CD14-positive monocyte (primary cell): ENCODE results near the gene EXOC6B. TPM values are rescaled to one million over a fixed set of nuclear protein-coding genes. Genes with fewer than 3 reads are reported as not detected.

Experiments
- DNase-seq, 3 donors: peaks; one replicate each; pipeline ENCODE4 v3.0.0-alpha.2; 2011 to 2022
- H2AFZ ChIP-seq: 2 replicates; pipeline ENCODE4 v1.6.0; 2012; ENCODE audit warnings: mild to moderate bottlenecking, low read depth, low read length, inconsistent platforms; ENCODE audit not compliant: insufficient read depth, poor library complexity, severe bottlenecking
- H3K27ac ChIP-seq, 2 donors: 1 replicate in 1 of 2; 2 replicates in 1 of 2; pipeline ENCODE4 v1.5.1; 2012 to 2013; ENCODE audit warnings: low read length in 2 of 2, control low read depth in 1 of 2, inconsistent platforms in 1 of 2, low read depth in 1 of 2, mild to moderate bottlenecking in 1 of 2
- H3K27me3 ChIP-seq, 2 donors: one replicate each; pipeline versions ENCODE4 v1.6.0 to v1.6.1; 2011 to 2013; ENCODE audit warnings: low read length in 2 of 2; ENCODE audit not compliant: control insufficient read depth in 2 of 2, insufficient read depth in 2 of 2
- H3K36me3 ChIP-seq, 2 donors: replicated peaks in 1 of 2; 1 replicate in 1 of 2; 2 replicates in 1 of 2; pipeline versions ENCODE4 v1.5.1 to v1.6.1; 2012 to 2013; ENCODE audit warnings: low read length in 2 of 2, control low read depth in 1 of 2, inconsistent platforms in 1 of 2, mild to moderate bottlenecking in 1 of 2; ENCODE audit not compliant: insufficient read depth in 2 of 2, control insufficient read depth in 1 of 2
- H3K4me1 ChIP-seq, 2 donors: 1 replicate in 1 of 2; 2 replicates in 1 of 2; pipeline versions ENCODE4 v1.5.1 to v1.6.1; 2012 to 2013; ENCODE audit warnings: low read length in 2 of 2, control low read depth in 1 of 2, inconsistent platforms in 1 of 2, mild to moderate bottlenecking in 1 of 2, moderate library complexity in 1 of 2; ENCODE audit not compliant: insufficient read depth in 2 of 2, control insufficient read depth in 1 of 2
- H3K4me2 ChIP-seq: replicated peaks from 2 replicates; pipeline ENCODE3; 2012; ENCODE audit warnings: low read length, moderate library complexity, mild to moderate bottlenecking; ENCODE audit not compliant: poor library complexity, severe bottlenecking; ENCODE audit errors: extremely low read depth
- H3K4me3 ChIP-seq, 3 experiments: fragments of 200-600 bp in 1 of 3; sonication (generic) in 1 of 3; replicated peaks in 1 of 3; 1 replicate in 2 of 3; 2 replicates in 1 of 3; pipeline ENCODE4 v1.5.1; 2011 to 2013; ENCODE audit warnings: low read length in 3 of 3, mild to moderate bottlenecking in 3 of 3, control low read depth in 2 of 3, low read depth in 2 of 3, inconsistent platforms in 1 of 3, moderate library complexity in 1 of 3
- H3K79me2 ChIP-seq: 2 replicates; pipeline ENCODE4 v1.6.0; 2012; ENCODE audit warnings: mild to moderate bottlenecking, control low read depth, inconsistent platforms, low read length, moderate library complexity; ENCODE audit not compliant: insufficient read depth
- H3K9ac ChIP-seq: 2 replicates; pipeline ENCODE4 v1.6.0; 2017; ENCODE audit warnings: low read length, mild to moderate bottlenecking; ENCODE audit not compliant: insufficient read depth, poor library complexity, severe bottlenecking
- H3K9me3 ChIP-seq, 2 donors: replicated peaks in 1 of 2; 1 replicate in 1 of 2; 2 replicates in 1 of 2; pipeline versions ENCODE4 v1.5.1 to v1.6.1; 2012 to 2013; ENCODE audit warnings: low read length in 2 of 2, control low read depth in 1 of 2; ENCODE audit not compliant: control insufficient read depth in 1 of 2, insufficient read depth in 1 of 2
- H4K20me1 ChIP-seq: 2 replicates; pipeline ENCODE4 v1.6.0; 2012; ENCODE audit warnings: mild to moderate bottlenecking, low read length, control low read depth, moderate library complexity; ENCODE audit not compliant: insufficient read depth
- H3K27ac Mint-ChIP-seq, 7 donors: one replicate each; pipeline ENCODE4 v1.8.0; 2020; ENCODE audit warnings: mild to moderate bottlenecking in 7 of 7, mixed read lengths in 7 of 7, moderate library complexity in 6 of 7, inconsistent platforms in 2 of 7
- H3K27me3 Mint-ChIP-seq, 3 donors: one replicate each; pipeline ENCODE4 v1.8.0; 2021 to 2022; ENCODE audit warnings: low read depth in 3 of 3, mild to moderate bottlenecking in 3 of 3, mixed read lengths in 3 of 3, moderate library complexity in 3 of 3, inconsistent platforms in 1 of 3
- H3K36me3 Mint-ChIP-seq, 2 donors: one replicate each; pipeline ENCODE4 v1.8.0; 2020; ENCODE audit warnings: mixed read lengths in 2 of 2, inconsistent platforms in 1 of 2, mild to moderate bottlenecking in 1 of 2
- H3K4me1 Mint-ChIP-seq: one replicate; pipeline ENCODE4 v1.8.0; 2020; ENCODE audit warnings: mild to moderate bottlenecking, mixed read lengths
- H3K4me3 Mint-ChIP-seq, 2 donors: one replicate each; pipeline ENCODE4 v1.8.0; 2020; ENCODE audit warnings: mild to moderate bottlenecking in 2 of 2, mixed read lengths in 2 of 2, moderate library complexity in 1 of 2
- H3K9me3 Mint-ChIP-seq, 7 donors: one replicate each; pipeline ENCODE4 v1.8.0; 2020 to 2022; ENCODE audit warnings: mixed read lengths in 7 of 7, mild to moderate bottlenecking in 6 of 7, moderate library complexity in 6 of 7, inconsistent platforms in 2 of 7
- CTCF ChIP-seq: fragments of 200-600 bp; IDR thresholded peaks from one replicate; pipeline ENCODE4 v1.8.0; 2022; ENCODE audit warnings: antibody characterized with exemption, mild to moderate bottlenecking
- WGBS: methylation state at CpG from one replicate; pipeline ENCODE4 v1.1.5; 2013; ENCODE audit warnings: missing lambda C conversion rate; ENCODE audit not compliant: insufficient coverage; 5-methylcytosine and 5-hydroxymethylcytosine counted together
- intact Hi-C, 2 donors: fragments of 100-400 bp; cut with micrococcal nuclease; formaldehyde crosslinking; loops; one replicate each; pipeline versions ENCODE4 v1.15.0 to v1.15.1; 2023
- polyA plus RNA-seq, 3 donors: library from polyadenylated mRNA; depleted of rRNA in 1 of 3; unstranded in 2 of 3; stranded (reverse) in 1 of 3; fragments of 300-500 nt in 2 of 3; fragments of >200 nt in 1 of 3; fragmentation: Illumina TruSeq in 2 of 3; gene quantifications; 1 replicate in 2 of 3; 2 replicates in 1 of 3; pipeline ENCODE4 v1.2.3, GENCODE V29; 2012 to 2021

Gene EXOC6B
- polyA plus RNA-seq, 3 donors = 1.8 to 2.8 (median 2.1) TPM

- H3K4me1 ChIP-seq = no peaks in the 10 kb centered on the region
- TF ChIP-seq CTCF = no peak
- Mint-ChIP-seq H3K9me3 (peaks cover 0 to 6% (median 0%) of the 10 kb centered on the region in 7 donors), H3K27me3 (peaks cover 0 to 4% (median 1%) of the 10 kb centered on the region in 3 donors), H3K27ac (no peak overlapping the region), H3K36me3 (no peaks in the 10 kb centered on the region), H3K4me3 (no peak overlapping the region), H3K4me1 (no peaks in the 10 kb centered on the region)
- no peak overlapping the region for H3K9ac ChIP-seq
- H3K79me2 ChIP-seq = no peaks in the 10 kb centered on the region
- no peaks in the 10 kb centered on the region for H3K36me3 ChIP-seq
- H3K9me3 ChIP-seq = no peaks in the 10 kb centered on the region
- no peaks in the 10 kb centered on the region for H4K20me1 ChIP-seq
- no peaks in the 10 kb centered on the region for H3K27me3 ChIP-seq
- no peak overlapping the region for H3K4me3 ChIP-seq
- intact Hi-C loops = no loop called here
- no peak overlapping the region for H3K4me2 ChIP-seq
- H2AFZ ChIP-seq = no peak overlapping the region
- no peak for DNase-seq
- H3K27ac ChIP-seq = no peak overlapping the region
- 90% methylated on average over 1 of the region's 5 CpGs for WGBS
Measured at GRCh38 chr2:72271766-72272641, 553.8 kb downstream of the EXOC6B start.

- Histone ChIP-seq H3K79me2 (no peaks in the 10 kb centered on the region), H3K27me3 (no peaks in the 10 kb centered on the region), H3K4me3 (no peak overlapping the region), H2AFZ (no peak overlapping the region), H3K9me3 (no peaks in the 10 kb centered on the region), H3K36me3 (no peaks in the 10 kb centered on the region), H3K4me1 (no peaks in the 10 kb centered on the region), H3K9ac (no peak overlapping the region), H4K20me1 (no peaks in the 10 kb centered on the region), H3K4me2 (no peak overlapping the region), H3K27ac (no peak overlapping the region)
- Mint-ChIP-seq H3K27me3 (peaks cover 0 to 4% (median 1%) of the 10 kb centered on the region in 3 donors), H3K4me3 (no peak overlapping the region), H3K4me1 (no peaks in the 10 kb centered on the region), H3K9me3 (peaks cover 0 to 6% (median 1%) of the 10 kb centered on the region in 7 donors), H3K36me3 (no peaks in the 10 kb centered on the region), H3K27ac (no peak overlapping the region)
- intact Hi-C loops = no loop called here
- TF ChIP-seq CTCF = no peak
- DNase-seq = no peak
- no CpG with 5 or more reads among the region's 1 CpG for WGBS
Measured at GRCh38 chr2:72271276-72271614, 554.6 kb downstream of the EXOC6B start.
